ENCODE data around the gene TEKTIP1. TPM values are rescaled to one million over a fixed set of nuclear protein-coding genes. Genes with fewer than 3 reads are reported as not detected.
"Not testable (repeated sequence)": the region's sequence is repeated elsewhere in the genome, so short reads cannot be mapped to it uniquely, and the experiment has no call there.

The TEKTIP1 gene
- total RNA-seq, 1 donor from 2014 or later: not detected

DNA sequence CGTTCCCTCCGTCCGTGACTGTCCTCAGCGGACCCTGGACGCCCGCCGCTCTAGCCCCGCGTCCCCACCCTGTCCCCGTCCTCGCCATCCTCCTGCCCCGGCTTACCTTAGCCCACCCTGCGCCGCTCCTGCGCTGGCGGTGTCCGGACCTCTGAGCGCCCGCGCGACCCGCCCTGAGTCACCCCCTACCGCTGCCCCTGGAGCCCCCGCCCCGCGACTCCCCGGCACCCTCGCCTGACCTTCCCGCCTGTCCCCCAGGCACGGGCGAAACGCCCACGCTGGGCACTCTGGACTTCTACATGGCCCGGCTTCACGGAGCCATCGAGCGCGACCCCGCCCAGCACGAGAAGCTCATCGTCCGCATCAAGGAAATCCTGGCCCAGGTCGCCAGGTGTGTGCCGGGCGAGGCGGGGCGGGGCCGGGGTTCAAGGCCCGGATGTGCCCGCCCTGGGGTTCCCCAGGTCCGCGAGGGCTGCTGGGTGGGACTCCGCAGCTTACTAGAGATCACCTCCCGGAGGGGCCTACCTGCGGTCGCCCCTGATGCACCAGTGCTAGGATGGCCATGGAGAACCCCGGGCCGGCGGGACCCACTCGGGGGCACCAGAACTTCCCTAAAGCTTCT is 38.9 kb downstream of the TEKTIP1 start:
- Histone ChIP-seq H3K36me3 (ENCODE audit: control insufficient read depth, insufficient read depth, low read length) (no peaks in the 10 kb centered on the region), H3K4me3 (ENCODE audit: low read depth, low read length) (no peak overlapping the region), H3K27me3 (ENCODE audit: control insufficient read depth, insufficient read depth, low read length) (no peaks in the 10 kb centered on the region)
- DNase-seq (ENCODE audit: low read depth): no peak
- TF ChIP-seq, protein P1, sequence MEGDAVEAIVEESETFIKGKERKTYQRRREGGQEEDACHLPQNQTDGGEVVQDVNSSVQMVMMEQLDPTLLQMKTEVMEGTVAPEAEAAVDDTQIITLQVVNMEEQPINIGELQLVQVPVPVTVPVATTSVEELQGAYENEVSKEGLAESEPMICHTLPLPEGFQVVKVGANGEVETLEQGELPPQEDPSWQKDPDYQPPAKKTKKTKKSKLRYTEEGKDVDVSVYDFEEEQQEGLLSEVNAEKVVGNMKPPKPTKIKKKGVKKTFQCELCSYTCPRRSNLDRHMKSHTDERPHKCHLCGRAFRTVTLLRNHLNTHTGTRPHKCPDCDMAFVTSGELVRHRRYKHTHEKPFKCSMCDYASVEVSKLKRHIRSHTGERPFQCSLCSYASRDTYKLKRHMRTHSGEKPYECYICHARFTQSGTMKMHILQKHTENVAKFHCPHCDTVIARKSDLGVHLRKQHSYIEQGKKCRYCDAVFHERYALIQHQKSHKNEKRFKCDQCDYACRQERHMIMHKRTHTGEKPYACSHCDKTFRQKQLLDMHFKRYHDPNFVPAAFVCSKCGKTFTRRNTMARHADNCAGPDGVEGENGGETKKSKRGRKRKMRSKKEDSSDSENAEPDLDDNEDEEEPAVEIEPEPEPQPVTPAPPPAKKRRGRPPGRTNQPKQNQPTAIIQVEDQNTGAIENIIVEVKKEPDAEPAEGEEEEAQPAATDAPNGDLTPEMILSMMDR (IDR thresholded peaks at IDR 0.05; ENCODE audit: insufficient read depth, low read length, poor library complexity, severe bottlenecking): no peak

DNA sequence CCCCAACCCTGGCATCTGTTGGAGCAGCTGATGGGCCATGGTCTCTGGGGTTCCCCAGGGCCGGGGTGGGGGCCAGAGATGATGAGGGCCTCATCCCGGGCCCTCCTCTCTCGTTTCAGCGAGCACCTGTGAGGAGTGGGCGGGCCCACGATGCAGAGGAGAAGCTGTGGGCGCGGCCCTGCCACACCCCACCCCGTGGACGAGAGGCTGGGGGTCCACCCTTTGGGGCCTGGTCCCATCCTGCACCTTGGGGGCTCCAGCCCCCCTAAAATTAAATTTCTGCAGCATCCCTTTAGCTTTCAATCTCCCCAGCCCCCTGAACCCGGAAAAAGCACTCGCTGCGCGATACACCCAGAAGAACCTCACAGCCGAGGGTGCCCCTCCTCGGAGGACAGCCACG is 39.4 kb downstream of the TEKTIP1 start:
- H3K27me3 ChIP-seq (ENCODE audit: control insufficient read depth, insufficient read depth, low read length): no peaks in the 10 kb centered on the region
- H3K4me3 ChIP-seq (ENCODE audit: low read depth, low read length): no peak overlapping the region
- H3K36me3 ChIP-seq (ENCODE audit: control insufficient read depth, insufficient read depth, low read length): no peaks in the 10 kb centered on the region
- TF ChIP-seq, protein P1 (IDR thresholded peaks at IDR 0.05; ENCODE audit: insufficient read depth, low read length, poor library complexity, severe bottlenecking): no peak
- no peak for DNase-seq (ENCODE audit: low read depth)

DNA sequence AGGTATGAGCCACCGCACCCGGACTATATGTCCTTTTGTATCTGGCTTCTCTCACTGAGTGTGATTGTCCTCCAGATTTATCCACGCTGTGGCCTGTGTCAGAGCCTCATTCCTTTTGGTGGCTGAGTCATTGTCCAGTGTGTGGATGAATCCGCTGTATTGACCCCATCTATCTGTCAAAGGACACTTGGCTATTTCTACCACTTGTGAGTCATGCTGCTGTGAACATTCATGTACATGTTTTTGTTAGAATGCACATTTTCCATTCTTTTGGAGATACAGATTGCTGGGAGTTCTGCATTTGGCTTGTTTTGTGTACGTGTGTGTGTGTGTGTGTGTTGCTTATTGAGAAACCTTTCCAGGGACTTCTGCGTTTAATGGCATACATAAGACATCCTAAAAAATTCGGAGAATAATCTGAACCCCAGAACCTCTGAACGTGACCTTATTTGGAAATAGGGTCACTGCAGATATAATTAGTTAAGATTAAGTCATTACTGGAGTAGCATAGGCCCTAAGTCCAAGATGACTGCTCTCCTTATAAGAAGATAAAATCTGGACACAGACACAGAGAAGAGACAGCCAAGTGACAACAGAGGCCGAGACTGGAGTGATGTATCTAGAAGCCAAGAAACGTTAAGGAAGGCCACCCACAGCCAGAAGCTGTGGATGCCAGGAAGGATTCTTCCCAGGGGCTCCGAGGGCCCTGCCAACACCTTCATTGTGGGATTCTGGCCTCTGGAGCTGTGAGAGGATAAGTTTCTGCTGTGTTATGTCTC is 41.4 kb downstream of the TEKTIP1 start:
- Histone ChIP-seq H3K27me3 (ENCODE audit: control insufficient read depth, insufficient read depth, low read length) (peaks cover 5% of the 10 kb centered on the region), H3K36me3 (ENCODE audit: control insufficient read depth, insufficient read depth, low read length) (no peaks in the 10 kb centered on the region), H3K4me3 (ENCODE audit: low read depth, low read length) (no peak overlapping the region)
- DNase-seq (ENCODE audit: low read depth): peak; percentile 69
- TF ChIP-seq, protein P1 (IDR thresholded peaks at IDR 0.05; ENCODE audit: insufficient read depth, low read length, poor library complexity, severe bottlenecking): no peak

DNA sequence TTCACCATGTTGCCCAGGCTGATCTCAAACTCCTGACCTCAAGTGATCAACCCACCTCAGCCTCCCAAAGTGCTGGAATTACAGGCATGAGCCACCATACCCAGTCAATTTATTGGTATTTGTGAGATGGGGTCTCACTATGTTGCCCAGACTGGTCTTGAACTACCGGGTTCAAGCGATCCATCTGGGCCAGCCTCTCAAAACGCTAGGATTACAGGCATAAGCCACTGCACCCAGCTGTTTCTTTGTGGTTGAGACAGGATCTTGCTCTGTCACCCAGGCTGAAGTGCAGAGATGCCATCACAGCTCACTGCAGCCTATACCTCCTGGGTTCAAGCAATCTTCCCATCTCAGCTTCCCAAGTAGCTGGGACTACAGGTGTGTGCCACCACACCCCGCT is 42.8 kb downstream of the TEKTIP1 start:
- not testable (repeated sequence) for H3K36me3 ChIP-seq (ENCODE audit: control insufficient read depth, insufficient read depth, low read length); DNase-seq (ENCODE audit: low read depth); H3K4me3 ChIP-seq (ENCODE audit: low read depth, low read length)
- peaks cover 18% of the 10 kb centered on the region for H3K27me3 ChIP-seq (ENCODE audit: control insufficient read depth, insufficient read depth, low read length)

DNA sequence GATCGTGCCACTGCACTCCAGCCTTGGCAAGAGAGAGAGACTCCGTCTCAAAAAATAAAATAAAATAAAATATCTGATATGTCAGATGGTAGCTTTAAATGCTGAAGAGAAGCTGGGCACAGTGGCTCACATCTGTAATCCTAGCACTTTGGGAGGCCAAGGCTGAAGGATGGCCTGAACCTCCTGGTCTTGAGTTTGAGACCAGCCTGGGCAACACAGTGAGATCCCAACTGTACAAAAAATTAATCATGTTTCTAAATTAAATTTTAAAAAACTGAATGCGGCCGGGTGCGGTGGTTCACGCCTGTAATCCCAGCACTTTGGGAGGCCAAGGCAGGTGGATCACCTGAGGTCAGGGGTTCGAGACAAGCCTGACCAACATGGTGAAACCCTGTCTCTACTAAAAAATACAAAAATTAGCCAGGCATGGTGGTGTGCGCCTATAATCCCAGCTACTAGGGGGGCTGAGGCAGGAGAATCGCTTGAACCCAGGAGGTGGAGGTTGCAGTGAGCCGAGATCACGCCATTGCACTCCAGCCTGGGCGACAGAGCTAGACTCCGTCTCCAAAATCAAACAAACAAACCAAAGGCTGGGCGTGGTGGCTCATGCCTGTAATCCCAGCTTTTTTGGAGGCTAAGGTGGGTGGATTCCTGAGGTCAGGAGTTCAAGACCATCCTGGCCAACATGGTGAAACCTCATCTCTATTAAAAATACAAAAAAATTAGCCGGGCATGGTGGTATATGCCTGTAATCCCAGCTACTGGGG is 45.2 kb downstream of the TEKTIP1 start:
- not testable (repeated sequence) for H3K36me3 ChIP-seq (ENCODE audit: control insufficient read depth, insufficient read depth, low read length); H3K4me3 ChIP-seq (ENCODE audit: low read depth, low read length); DNase-seq (ENCODE audit: low read depth)
- H3K27me3 ChIP-seq (ENCODE audit: control insufficient read depth, insufficient read depth, low read length): peaks cover 18% of the 10 kb centered on the region

DNA sequence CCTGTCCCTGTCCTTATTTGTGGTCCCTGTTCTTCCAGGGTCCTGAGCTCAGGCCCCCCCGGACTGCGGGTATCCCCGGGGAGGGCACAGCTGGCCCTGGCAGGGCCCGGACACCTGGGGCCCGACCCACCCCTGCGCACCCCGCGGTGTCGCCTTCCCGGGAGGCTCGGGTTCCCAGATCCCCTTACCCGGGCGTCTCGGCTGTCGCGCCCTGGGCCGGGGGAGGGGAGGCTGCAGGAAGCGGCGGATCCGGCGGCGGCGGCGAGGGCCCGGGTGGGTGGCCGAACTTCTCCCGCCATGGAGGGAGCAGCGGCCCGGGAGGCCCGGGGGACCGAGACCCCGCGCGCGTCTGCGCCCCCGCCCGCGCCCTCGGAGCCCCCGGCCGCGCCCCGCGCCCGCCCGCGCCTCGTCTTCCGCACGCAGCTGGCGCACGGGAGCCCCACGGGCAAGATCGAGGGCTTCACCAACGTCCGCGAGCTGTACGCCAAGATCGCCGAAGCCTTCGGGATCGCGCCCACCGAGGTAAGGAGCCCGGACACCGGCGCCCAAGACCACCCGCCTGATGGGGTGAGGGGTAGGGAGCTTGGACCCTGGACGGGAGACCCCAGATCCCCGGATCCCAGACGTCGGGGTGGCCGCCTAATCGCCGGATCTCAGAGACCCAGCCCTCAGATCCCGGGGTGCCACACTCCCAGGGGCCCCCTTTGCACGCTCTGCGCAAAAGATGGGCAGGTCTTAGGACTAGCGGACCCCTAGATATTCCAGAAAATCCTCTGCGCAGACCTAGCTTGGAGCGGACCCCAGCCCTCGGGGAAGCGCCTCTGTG is 46.5 kb downstream of the TEKTIP1 start, which contains the start of gene GIPC3:
TSS of gene GIPC3 (plus strand) at position 178 of the 826 bp plus-strand sequence. CDS start at position 298, 120 bp downstream.
- peaks cover 18% of the 10 kb centered on the region for H3K27me3 ChIP-seq (ENCODE audit: control insufficient read depth, insufficient read depth, low read length)
- TF ChIP-seq, protein P1 (IDR thresholded peaks at IDR 0.05; ENCODE audit: insufficient read depth, low read length, poor library complexity, severe bottlenecking): no peak
- no peak for DNase-seq (ENCODE audit: low read depth)
- no peak within 1 kb of the TSS for H3K4me3 ChIP-seq (ENCODE audit: low read depth, low read length)
- no peaks in the 10 kb centered on the region for H3K36me3 ChIP-seq (ENCODE audit: control insufficient read depth, insufficient read depth, low read length)

Data from kidney epithelial cell (primary cell).